Right forelimb (tissue), 1 donor: ENCODE measurements around the gene ATP6V1G3.
"Not testable (repeated sequence)": the region's sequence is repeated elsewhere in the genome, so short reads cannot be mapped to it uniquely, and the experiment has no call there.

ENCODE experiments used
- DNase-seq: peaks from one replicate; pipeline ENCODE4 v3.0.0-alpha.2; 2018

ATP6V1G3 gene

DNA sequence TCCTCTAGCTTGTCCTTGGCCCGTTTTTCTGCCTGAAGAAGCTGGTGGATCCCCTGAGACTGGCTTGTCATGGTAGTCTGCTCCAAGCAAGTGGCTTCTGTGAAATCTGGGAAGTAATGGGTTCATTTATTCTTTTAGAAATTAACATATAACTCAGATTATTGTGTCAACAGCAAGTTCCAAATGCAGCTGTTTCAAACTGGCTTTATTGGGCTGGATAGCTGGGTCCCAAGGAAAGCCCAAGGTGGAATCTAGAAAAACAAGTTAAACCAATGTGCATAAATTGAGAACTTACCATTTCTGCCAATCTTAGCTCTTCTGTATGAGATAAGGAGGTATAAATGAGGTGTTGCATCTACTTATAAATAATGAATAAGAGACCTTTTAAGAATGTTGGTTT lies at the start of gene ATP6V1G3:
Gene ATP6V1G3 (minus strand): TSS at position 101 of the 400 bp plus-strand sequence. CDS start 30 bp downstream, at position 71.
- no peak for DNase-seq

- DNase-seq, result no peak
Observed at GRCh38 chr1:198588845-198589244, 48.4 kb upstream of the ATP6V1G3 start.

GRCh38 chr1:198584163-198584562 lies 43.7 kb upstream of the ATP6V1G3 start:
- no peak for DNase-seq

GRCh38 chr1:198583209-198583802 lies 42.8 kb upstream of the ATP6V1G3 start:
- DNase-seq, result not testable (repeated sequence)

DNA sequence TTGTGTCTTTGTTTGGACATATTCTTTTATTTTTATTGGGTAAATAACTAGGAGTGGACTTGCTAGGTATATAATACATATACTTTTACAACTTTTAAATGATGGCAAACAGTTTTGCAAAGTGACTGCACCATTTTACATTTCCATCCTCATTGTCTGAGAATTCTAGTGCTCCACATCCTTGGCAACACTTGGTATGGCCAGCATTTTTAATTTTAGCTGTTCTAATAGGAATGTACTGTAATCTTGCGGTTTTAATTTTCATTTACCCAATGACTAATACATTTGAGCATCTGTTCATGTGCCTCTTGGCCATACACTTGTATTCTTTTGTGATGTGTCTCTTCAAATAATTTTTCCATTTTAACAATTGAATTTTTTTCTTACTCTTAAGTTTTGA lies 37.0 kb upstream of the ATP6V1G3 start:
- no peak for DNase-seq

DNA sequence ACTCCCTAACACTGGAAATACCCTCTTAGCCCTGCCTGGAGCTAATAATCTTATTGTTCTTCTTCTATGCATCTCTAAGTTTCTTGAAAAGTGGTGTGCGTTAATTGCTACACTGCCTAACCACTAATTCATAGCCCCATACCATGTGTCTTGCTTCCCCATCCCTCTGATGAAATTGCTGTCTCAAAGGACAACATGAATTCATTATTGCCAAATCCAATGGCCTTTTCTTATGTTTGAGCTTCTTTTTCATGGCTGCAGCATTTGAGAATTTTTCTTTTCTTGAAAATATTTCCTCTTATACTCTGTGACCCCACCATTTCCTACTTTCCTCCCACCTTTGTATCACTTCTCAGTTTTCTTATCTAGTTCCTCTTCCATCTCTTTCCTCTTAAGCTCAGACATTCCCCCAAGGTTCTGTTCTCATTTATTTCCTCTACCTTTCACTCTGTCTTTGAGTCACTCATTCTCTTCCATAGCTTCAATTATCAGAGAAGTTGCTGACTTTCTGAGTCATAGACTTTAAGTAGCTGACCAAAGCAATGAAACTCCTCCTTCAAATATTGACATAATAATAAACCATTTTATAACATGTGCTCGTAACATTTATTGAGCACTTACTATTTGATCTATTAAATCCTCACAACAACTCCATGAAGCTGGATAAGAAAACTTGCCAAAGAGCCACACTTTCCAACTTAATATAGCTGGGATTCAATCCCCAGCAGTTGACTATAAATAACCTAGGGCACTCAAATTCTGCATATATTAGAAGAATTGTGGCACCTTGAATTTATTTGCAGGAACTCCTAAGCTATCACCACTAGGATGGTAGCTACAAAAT lies 35.5 kb upstream of the ATP6V1G3 start:
- no peak for DNase-seq

- no peak for DNase-seq
Observed at GRCh38 chr1:198575292-198575691, 34.8 kb upstream of the ATP6V1G3 start.

GRCh38 chr1:198574325-198574724 lies 33.8 kb upstream of the ATP6V1G3 start:
- DNase-seq, result no peak

- no peak for DNase-seq
Observed at GRCh38 chr1:198564716-198565115, 24.2 kb upstream of the ATP6V1G3 start.

- no peak for DNase-seq
Observed at GRCh38 chr1:198564157-198564556, 23.7 kb upstream of the ATP6V1G3 start.

GRCh38 chr1:198563583-198563982 lies 23.1 kb upstream of the ATP6V1G3 start:
- DNase-seq, result no peak

DNA sequence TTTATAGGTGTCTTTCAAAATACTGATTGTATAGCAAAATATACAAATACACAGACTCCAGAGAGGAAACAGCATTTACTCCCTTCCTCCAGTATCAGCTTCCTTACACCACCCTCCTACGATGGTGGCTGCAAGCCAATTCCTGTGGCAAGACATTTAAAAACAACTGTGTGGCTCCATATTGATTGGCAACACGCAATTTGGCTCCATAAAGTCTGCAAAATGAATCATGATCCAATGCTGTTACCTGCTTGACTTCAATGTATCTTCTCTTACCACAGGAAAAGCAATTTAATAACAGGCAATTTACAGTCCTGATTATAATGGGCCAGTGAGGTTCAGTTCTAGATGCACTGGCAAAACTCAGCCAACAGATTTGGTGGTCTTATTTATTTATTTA lies 19.7 kb upstream of the ATP6V1G3 start:
- DNase-seq, result no peak

DNA sequence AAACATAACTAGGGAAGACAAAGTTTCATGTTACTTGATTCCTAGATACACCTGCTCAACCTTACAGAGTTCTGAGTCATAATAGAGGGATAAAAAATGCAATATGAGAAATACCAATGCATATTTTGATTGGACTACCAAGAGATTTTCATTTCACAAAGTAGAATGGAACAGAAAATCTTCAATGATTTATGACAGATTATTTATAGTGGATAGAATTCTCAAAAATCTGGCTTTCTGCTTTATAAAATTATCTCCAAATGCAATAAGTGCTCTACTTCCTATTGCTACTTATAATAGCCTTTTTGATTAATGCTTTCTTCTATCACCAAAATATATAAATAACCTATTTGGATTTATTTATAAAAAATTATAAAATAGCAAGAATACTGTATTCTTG lies 18.9 kb upstream of the ATP6V1G3 start:
- no peak for DNase-seq

- no peak for DNase-seq
Observed at GRCh38 chr1:198558402-198558801, 17.9 kb upstream of the ATP6V1G3 start.

DNA sequence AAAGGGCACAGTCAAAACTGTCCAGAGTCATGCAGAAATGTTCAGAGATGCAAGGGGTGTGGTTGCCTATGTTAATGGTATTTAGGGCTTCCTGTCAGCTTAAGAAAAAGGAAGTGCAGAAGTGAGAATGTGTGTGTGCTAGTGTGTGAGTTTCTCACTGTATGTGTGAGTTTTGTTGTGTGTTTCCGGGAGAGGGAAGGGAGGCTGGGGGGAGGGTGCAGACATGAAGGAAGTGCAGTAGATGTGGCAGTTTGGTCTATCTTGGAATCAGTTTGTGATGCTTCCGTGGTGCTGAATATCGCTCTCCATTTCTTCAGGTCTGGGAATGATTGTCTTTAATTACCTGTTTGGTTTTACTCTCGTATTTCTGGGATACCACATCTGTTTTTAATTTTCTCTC lies 16.5 kb upstream of the ATP6V1G3 start:
- no peak for DNase-seq

DNA sequence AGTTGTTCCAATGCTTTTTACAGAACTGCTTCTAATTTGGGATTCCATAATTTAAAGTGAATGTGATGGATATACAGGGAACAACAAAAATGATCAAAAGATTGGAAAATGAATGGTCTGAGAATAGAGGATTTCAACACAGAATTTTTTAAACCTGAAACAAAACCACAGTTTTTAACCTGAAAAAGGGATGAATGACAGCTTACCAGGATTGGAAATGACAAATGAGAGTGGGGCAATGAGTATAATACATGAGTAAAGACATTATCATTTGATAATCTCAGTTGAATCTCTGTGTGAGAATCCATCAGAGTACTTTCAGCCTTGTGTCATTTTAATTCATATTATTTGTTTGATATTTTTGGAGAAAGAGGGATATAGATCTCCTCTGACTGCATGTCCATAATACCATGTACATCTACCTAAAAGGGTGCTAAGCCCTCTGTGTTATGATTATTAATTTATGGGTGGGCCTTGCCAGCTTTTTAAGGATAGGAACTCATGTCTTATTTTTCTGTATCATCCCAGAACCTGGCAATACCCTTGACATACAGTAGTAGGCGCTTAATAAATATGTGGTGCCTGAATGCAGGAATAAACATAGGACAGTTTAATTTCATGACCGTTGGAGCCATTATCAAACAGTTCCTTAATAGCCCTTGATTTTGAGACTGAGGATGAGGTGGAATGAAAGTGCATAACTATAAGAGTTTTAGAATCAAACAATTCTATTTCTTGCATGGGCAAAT lies 12.4 kb upstream of the ATP6V1G3 start:
- no peak for DNase-seq

DNA sequence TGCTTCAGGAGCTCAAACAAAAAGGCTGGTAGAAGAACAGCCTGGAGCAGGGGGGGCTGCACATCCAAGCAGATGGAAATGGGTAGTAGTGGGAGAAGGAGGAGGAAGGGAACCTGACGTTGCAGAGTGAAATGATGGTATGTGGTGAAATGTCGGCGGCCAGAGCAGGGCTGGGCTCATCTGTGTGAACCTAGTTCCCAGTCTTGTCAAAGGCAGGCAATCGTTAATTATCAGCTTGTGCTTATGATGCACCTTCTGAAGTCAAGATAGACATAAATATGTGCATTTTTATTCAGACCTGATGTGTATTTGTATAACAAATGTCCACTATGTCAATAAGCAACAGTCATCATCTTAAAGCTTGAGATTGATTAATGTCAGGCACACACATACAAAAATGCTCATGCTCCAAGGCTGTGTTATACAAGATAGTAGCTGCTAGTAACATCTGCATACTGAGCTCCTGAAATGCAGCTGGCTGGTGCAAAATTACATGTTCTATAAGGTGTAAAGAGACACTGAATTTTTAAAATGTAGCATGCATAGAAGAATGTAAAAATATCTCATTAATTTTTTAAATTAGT lies 10.6 kb upstream of the ATP6V1G3 start:
- no peak for DNase-seq

GRCh38 chr1:198549866-198550265 lies 9.4 kb upstream of the ATP6V1G3 start:
- DNase-seq, result no peak

DNA sequence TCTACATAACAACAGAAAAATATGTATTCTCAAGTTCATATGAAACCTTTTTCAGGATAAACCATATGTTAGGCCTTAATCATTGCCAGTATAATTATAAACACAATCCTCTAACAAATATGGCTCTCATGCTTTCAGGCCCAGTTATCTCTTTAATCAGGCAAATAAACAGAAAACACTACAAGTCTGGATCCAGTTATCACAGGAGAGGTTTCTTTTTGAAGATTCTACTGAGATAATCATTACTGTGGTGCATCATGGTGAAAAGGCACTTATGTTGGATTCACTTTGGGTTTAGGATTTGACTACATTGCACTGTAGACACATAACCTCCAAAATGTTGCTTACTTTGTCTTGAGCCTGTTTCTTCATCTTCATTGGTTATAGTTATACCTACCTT lies 8.4 kb upstream of the ATP6V1G3 start:
- DNase-seq, result no peak

DNA sequence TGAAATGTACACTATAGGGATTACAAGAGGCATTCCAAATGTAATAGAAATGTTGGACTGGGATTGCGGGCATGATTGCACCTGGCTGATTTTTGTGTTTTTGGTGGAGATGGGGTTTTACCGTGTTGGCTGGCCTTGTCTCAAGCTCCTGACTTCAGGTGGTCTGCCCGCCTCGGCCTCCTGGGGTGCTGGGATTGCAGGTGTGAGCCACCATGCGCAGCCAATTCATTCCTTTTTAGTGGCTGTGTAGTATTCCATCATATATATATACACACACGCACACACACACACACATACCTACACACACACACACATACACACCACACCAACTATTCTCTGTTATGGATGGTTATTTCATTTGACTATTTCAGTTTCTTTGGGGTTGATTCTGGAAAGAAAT lies 4.7 kb upstream of the ATP6V1G3 start:
- no peak for DNase-seq

DNA sequence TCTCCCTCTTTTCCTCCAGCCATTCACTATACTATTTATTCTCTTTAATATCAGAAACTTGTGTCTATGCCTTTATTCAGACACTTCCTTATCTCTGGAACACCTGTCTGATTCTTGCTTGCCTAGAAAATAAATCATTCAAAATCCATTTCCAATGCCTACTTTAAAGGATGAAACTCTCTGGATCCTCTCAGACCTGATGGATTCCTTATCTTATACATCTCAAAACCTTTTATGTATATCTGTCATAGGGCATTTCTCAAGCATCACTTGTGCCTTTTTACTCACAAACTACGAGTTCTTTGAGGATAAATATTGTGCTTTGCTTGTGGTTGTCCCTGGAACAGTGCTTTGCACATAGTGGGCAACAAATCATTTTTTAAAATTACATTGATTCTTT lies 3.8 kb upstream of the ATP6V1G3 start:
- no peak for DNase-seq

- no peak for DNase-seq
Observed at GRCh38 chr1:198543670-198544260, 3.3 kb upstream of the ATP6V1G3 start.

GRCh38 chr1:198542632-198543031 lies 2.2 kb upstream of the ATP6V1G3 start:
- no peak for DNase-seq
